Nephron progenitor cell (in vitro differentiated cells): ENCODE measurements around the gene GSC.

Experiments used
- DNase-seq: peaks from one replicate; pipeline ENCODE4 v3.0.0; 2021
- H3K27ac Mint-ChIP-seq: 2 replicates; pipeline ENCODE4 v1.8.0; 2021; ENCODE audit warnings: mild to moderate bottlenecking, moderate library complexity, mixed read lengths
- H3K27me3 Mint-ChIP-seq: 2 replicates; pipeline ENCODE4 v1.8.0; 2021; ENCODE audit warnings: mild to moderate bottlenecking, low read depth, mixed read lengths; ENCODE audit not compliant: poor library complexity
- H3K36me3 Mint-ChIP-seq: 2 replicates; pipeline ENCODE4 v1.8.0; 2021; ENCODE audit warnings: low read depth, mixed read lengths
- H3K4me1 Mint-ChIP-seq: 2 replicates; pipeline ENCODE4 v1.8.0; 2021; ENCODE audit warnings: mixed read lengths
- H3K4me3 Mint-ChIP-seq: 2 replicates; pipeline ENCODE4 v1.8.0; 2021; ENCODE audit warnings: mild to moderate bottlenecking, moderate library complexity, mixed read lengths
- H3K9me3 Mint-ChIP-seq: 2 replicates; pipeline ENCODE4 v1.8.0; 2021; ENCODE audit warnings: mild to moderate bottlenecking, moderate library complexity, mixed read lengths
- CTCF ChIP-seq: fragments of 200-600 bp; sonication (generic); IDR thresholded peaks from 2 replicates; pipeline ENCODE4 v1.5.0; 2021; ENCODE audit warnings: antibody characterized with exemption

The GSC gene

GRCh38 chr14:94770815-94771157 lies 873 bp upstream of the GSC start:
- peak overlapping the region; percentile 61 for H3K4me3 Mint-ChIP-seq
- peak overlapping the region; percentile 72 for H3K27ac Mint-ChIP-seq
- TF ChIP-seq CTCF, result no peak
- H3K36me3 Mint-ChIP-seq, result no peaks in the 10 kb centered on the region
- peaks cover 99% of the 10 kb centered on the region for H3K27me3 Mint-ChIP-seq
- H3K9me3 Mint-ChIP-seq, result no peaks in the 10 kb centered on the region
- DNase-seq, result no peak
- peaks cover 57% of the 10 kb centered on the region for H3K4me1 Mint-ChIP-seq

GRCh38 chr14:94770251-94770749 lies 387 bp upstream of the GSC start:
- no peak overlapping the region for H3K27ac Mint-ChIP-seq
- no peak for TF ChIP-seq CTCF
- peaks cover 99% of the 10 kb centered on the region for H3K27me3 Mint-ChIP-seq
- no peaks in the 10 kb centered on the region for H3K9me3 Mint-ChIP-seq
- H3K4me3 Mint-ChIP-seq, result peak overlapping the region; percentile 61
- peaks cover 57% of the 10 kb centered on the region for H3K4me1 Mint-ChIP-seq
- H3K36me3 Mint-ChIP-seq, result no peaks in the 10 kb centered on the region
- DNase-seq, result no peak

DNA sequence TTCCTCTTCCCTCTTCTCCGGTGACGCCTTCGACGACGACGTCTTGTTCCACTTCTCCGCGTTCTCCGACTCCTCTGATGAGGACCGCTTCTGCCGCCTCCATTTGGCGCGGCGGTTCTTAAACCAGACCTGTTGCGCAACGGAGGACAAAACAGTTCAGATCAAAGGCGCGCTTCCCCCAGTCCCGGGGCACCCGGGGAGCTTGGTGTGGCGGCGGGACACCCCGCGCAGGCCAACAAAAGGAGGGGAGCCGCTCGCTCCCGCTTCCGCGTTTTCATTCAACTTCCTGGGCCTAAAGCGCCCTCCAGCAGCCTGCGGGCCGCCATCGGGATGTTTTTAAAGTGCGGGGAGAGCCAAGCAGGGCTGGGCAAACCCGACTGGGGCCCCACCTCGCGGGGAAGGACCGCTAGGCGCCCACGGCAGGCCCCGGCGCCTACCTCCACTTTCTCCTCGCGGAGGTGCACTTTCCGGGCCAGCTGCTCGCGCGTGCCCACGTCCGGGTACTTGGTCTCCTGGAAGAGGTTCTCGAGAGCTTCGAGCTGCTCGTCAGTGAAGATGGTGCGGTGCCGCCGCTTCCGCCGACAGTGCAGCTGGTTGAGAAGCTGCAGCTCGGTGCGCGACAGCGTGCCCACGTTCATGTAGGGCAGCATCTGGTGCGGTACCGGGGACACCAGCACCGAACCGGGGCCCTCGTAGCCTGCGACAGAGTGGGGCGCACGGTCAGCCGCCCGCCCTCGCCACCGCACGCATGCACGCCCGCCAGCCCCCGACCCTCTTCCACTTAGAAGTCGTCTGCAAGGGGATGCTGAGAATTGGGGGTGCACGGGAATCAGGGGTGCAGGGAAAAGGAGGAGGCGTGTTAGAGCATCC lies 1.2 kb downstream of the GSC start:
- peaks cover 52% of the 10 kb centered on the region for H3K4me1 Mint-ChIP-seq
- TF ChIP-seq CTCF, result no peak
- H3K27me3 Mint-ChIP-seq, result peaks cover 99% of the 10 kb centered on the region
- DNase-seq, result peak; percentile 37
- no peaks in the 10 kb centered on the region for H3K36me3 Mint-ChIP-seq
- peak overlapping the region; percentile 77 for H3K4me3 Mint-ChIP-seq
- H3K27ac Mint-ChIP-seq, result no peak overlapping the region
- H3K9me3 Mint-ChIP-seq, result no peaks in the 10 kb centered on the region

- H3K9me3 Mint-ChIP-seq, result no peaks in the 10 kb centered on the region
- peaks cover 46% of the 10 kb centered on the region for H3K4me1 Mint-ChIP-seq
- no peak for TF ChIP-seq CTCF
- no peaks in the 10 kb centered on the region for H3K36me3 Mint-ChIP-seq
- no peak for DNase-seq
- H3K4me3 Mint-ChIP-seq, result peak overlapping the region; percentile 56
- H3K27me3 Mint-ChIP-seq, result peaks cover 98% of the 10 kb centered on the region
- no peak overlapping the region for H3K27ac Mint-ChIP-seq
Observed at GRCh38 chr14:94768141-94768520, 1.8 kb downstream of the GSC start.

DNA sequence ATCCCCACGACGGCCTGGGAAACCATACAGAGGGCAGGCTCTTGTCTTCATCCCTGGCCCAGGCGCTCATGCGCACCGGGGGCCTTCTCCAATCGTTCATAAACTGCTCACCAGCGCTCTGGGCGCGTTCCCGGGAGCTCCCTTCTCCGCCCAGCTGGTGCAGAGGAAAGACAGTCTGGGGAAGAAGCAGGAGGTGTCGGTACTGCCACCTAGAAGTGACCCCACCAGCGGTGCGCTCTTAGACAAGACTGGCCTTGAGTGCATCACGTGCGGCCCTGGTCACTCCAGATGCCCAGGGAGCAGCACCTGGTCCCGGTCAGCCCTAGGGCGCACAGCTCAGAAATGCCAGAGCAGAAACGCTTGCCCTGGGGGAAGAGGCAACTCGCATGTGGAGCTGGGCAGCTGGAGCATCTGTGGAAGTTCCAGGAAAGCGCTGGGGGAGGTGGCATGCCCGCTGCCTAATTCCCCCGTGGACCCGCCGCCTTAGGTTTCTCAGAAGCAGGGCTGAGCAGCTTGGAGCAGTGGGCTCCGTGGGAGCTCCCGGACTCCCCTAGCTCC lies 2.5 kb downstream of the GSC start:
- DNase-seq, result peak; percentile 27
- Mint-ChIP-seq H3K36me3 (no peaks in the 10 kb centered on the region), H3K4me3 (no peak overlapping the region), H3K27ac (no peak overlapping the region), H3K4me1 (peaks cover 40% of the 10 kb centered on the region), H3K27me3 (peaks cover 98% of the 10 kb centered on the region), H3K9me3 (no peaks in the 10 kb centered on the region)
- no peak for TF ChIP-seq CTCF
